ENCODE measurements around the gene CHTF8. TPM values are rescaled to one million over a fixed set of nuclear protein-coding genes. Genes with fewer than 3 reads are reported as not detected.
A peak's percentile ranks its signal among the peaks of the same experiment; 100 is the strongest.

CHTF8 gene, protein sequence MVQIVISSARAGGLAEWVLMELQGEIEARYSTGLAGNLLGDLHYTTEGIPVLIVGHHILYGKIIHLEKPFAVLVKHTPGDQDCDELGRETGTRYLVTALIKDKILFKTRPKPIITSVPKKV
- total RNA-seq (2022), result 119 and 124 TPM in 2 replicates
- Bru-seq, nascent RNA, result percentile 78 among the genes with signal in this experiment
- BruChase-seq, experiment 1, labeled RNA remaining after a 2-hour chase, result percentile 82 among the genes with signal in this experiment
- percentile 82 among the genes with signal in this experiment for BruChase-seq, experiment 2, labeled RNA remaining after a 6-hour chase
- long read RNA-seq, transcript CHTF8-203 (4 exons, 2,903 nt), result minor isoform, 17 of 56 reads
- long read RNA-seq, transcript CHTF8-202 (4 exons, 1,073 nt), result minor isoform, 6 of 56 reads
- long read RNA-seq, transcript CHTF8-205 (3 exons, 856 nt), result minor isoform, 7 of 56 reads
- long read RNA-seq, transcript CHTF8-201 (1 exons, 2,561 nt), result major isoform, 18 of 56 reads
- long read RNA-seq, partial matches to known transcripts, result 1 of 56 reads
- long read RNA-seq, other reads (novel, unspliced or antisense), result 5 of 56 reads

DNA sequence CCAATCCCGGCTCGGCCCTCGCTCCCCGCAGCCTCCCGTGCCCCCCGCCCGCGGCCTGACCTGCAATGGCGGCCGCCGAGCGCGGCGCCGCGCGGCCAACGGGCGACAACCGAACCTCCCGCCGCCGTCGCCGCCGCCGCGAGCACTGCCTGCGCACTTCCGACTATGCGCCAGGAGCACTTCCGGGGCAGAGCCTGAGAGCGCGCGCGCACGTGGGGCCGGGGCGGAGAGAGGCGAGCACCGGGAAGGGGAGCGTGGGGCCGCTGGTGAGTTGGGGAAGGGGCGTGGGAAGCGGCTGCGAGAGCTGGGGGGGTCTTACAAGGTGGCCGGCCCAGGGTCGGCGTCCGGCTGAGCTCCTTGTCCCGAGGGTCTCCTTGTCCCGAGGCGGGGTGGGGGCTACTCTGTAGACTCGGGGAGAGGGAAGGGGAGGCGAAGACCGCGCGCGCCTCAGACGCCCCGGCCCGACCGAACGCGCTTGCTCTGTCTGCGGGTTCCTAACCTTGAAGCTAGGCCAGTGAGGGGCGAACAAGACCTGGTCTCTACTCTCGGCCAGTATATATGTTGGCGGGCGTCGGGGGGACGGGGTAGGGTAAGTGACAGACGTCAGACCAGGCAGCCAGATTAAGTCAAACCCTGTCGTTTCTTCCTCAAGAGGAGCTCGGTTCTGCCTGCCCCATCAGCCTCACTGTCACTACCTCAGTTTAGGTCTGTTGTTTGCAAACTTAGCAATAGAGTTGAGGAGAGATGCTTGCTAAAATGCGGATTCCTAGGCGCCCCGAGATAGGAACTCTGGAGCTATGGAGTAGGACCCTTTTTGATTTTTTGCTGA is at the start of gene CHTF8, which contains the start of gene UTP4:
Gene CHTF8 (minus strand): TSS at position 165 of the 829 bp plus-strand sequence. CDS start 11,130 bp downstream, outside the sequence.
Gene UTP4 (plus strand): TSS at position 226 of the 829 bp plus-strand sequence. CDS start 811 bp downstream, outside the sequence.
- peak within 1 kb of the TSS; percentile 96 for H3K4me3 Mint-ChIP-seq (ENCODE audit: unreplicated experiment)
- H3K27me3 Mint-ChIP-seq (ENCODE audit: insufficient read depth, unreplicated experiment), result no peaks in the 10 kb centered on the region
- TF ChIP-seq, protein P1, sequence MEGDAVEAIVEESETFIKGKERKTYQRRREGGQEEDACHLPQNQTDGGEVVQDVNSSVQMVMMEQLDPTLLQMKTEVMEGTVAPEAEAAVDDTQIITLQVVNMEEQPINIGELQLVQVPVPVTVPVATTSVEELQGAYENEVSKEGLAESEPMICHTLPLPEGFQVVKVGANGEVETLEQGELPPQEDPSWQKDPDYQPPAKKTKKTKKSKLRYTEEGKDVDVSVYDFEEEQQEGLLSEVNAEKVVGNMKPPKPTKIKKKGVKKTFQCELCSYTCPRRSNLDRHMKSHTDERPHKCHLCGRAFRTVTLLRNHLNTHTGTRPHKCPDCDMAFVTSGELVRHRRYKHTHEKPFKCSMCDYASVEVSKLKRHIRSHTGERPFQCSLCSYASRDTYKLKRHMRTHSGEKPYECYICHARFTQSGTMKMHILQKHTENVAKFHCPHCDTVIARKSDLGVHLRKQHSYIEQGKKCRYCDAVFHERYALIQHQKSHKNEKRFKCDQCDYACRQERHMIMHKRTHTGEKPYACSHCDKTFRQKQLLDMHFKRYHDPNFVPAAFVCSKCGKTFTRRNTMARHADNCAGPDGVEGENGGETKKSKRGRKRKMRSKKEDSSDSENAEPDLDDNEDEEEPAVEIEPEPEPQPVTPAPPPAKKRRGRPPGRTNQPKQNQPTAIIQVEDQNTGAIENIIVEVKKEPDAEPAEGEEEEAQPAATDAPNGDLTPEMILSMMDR (IDR thresholded peaks at IDR 0.05; ENCODE audit: insufficient read depth in 1 of 2, low read depth in 1 of 2, low read length in 1 of 2, severe bottlenecking in 1 of 2, unreplicated experiment in 1 of 2), result no peak
- CTCF ChIA-PET, result interaction anchor here (0.6 to 1.8 kb wide), 7 partner anchors 9 to 323 kb away, joined by 3 to 8 read pairs (median 4); partner anchors contain the start of gene HAS3
- H3K27ac Mint-ChIP-seq (ENCODE audit: unreplicated experiment), result peak within 1 kb of the TSS; percentile 92
- H3K27me3 ChIP-seq (replicated peaks; ENCODE audit: control insufficient read depth, insufficient read depth, low read length), result no peaks in the 10 kb centered on the region
- peak; percentile 91 to 95 for DNase-seq
- no peaks in the 10 kb centered on the region for H3K9me3 ChIP-seq
- peaks cover 71% of the 10 kb centered on the region for H3K36me3 Mint-ChIP-seq (ENCODE audit: insufficient read depth, unreplicated experiment)
- peaks cover 14% of the 10 kb centered on the region; the same call in 1 of the 2 replicates for H3K4me1 ChIP-seq
- H3K36me3 ChIP-seq (ENCODE audit: control insufficient read depth, insufficient read depth, low read length), result no peaks in the 10 kb centered on the region; the same call in 1 of the 2 replicates
- no peaks in the 10 kb centered on the region for H3K9me3 Mint-ChIP-seq (ENCODE audit: unreplicated experiment)
- peaks cover 5% of the 10 kb centered on the region for H3K4me1 Mint-ChIP-seq (ENCODE audit: low read depth, unreplicated experiment)
- POLR2A ChIA-PET, result interaction anchor here (0.5 to 1.2 kb wide), 18 partner anchors 14 to 406 kb away, joined by 3 to 7 read pairs (median 3); partner anchors contain the start of genes CDH1 and SNTB2
- peak within 1 kb of the TSS; percentile 54 for H3K4me3 ChIP-seq (ENCODE audit: low read depth, low read length)
- intact Hi-C loops (cut with micrococcal nuclease; ENCODE audit: unreplicated experiment), result no loop called here
- no TSS peak for BruUV-seq (replicated peaks)

DNA sequence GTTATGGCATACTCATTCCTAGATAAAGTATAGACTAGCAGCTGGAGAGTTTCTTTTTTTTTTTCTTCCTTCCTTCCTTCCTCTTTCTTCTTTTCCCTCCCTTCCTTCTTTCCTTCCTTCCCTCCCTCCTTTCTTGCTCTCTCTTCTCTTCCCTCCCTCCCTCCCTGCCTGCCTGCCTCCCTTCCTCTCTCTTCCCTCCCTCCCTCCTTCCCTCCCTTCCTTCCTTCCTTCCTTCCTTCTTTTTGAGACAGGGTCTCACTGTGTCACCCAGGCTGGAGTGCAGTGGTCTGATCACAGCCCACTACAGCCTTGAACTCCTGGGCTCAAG is 47.6 kb upstream of the CHTF8 start:
- no peak overlapping the region for H3K27ac Mint-ChIP-seq (ENCODE audit: unreplicated experiment)
- CTCF ChIA-PET, result no interaction called here
- no peaks in the 10 kb centered on the region for H3K36me3 ChIP-seq (ENCODE audit: control insufficient read depth, insufficient read depth, low read length)
- no peaks in the 10 kb centered on the region for H3K4me1 ChIP-seq
- no TSS peak for BruUV-seq (replicated peaks)
- H3K4me3 Mint-ChIP-seq (ENCODE audit: unreplicated experiment), result no peak overlapping the region
- no peaks in the 10 kb centered on the region for H3K9me3 ChIP-seq
- no peaks in the 10 kb centered on the region for H3K27me3 ChIP-seq (replicated peaks; ENCODE audit: control insufficient read depth, insufficient read depth, low read length)
- H3K27me3 Mint-ChIP-seq (ENCODE audit: insufficient read depth, unreplicated experiment), result no peaks in the 10 kb centered on the region
- no peak overlapping the region for H3K4me3 ChIP-seq (ENCODE audit: low read depth, low read length)
- no peak for DNase-seq
- no peaks in the 10 kb centered on the region for H3K9me3 Mint-ChIP-seq (ENCODE audit: unreplicated experiment)
- TF ChIP-seq, protein P1 (IDR thresholded peaks at IDR 0.05; ENCODE audit: insufficient read depth in 1 of 2, low read depth in 1 of 2, low read length in 1 of 2, severe bottlenecking in 1 of 2, unreplicated experiment in 1 of 2), result no peak
- H3K36me3 Mint-ChIP-seq (ENCODE audit: insufficient read depth, unreplicated experiment), result peaks cover 10% of the 10 kb centered on the region
- intact Hi-C loops (cut with micrococcal nuclease; ENCODE audit: unreplicated experiment), result loop anchor here (10.0 kb wide), 1 partner anchor 105 kb away; no protein-coding TSS in a partner anchor
- H3K4me1 Mint-ChIP-seq (ENCODE audit: low read depth, unreplicated experiment), result no peaks in the 10 kb centered on the region
- POLR2A ChIA-PET, result no interaction called here

Data from Caco-2 (cell line).